Adrenal gland (tissue), 5 donors: ENCODE measurements around the gene SLC25A24.

Experiments used
- POLR2A ChIP-seq, 2 donors: fragments of 450-650 bp; IDR thresholded peaks; one replicate each; pipeline ENCODE4 v1.6.1; 2017; ENCODE audit warnings: antibody characterized with exemption in 2 of 2, mild to moderate bottlenecking in 2 of 2, moderate library complexity in 1 of 2
- TF ChIP-seq, protein P1 (sequence below), 6 experiments: fragments of 450-650 bp in 4 of 6; fragments of 200-600 bp in 2 of 6; sonication (generic) in 1 of 6; IDR thresholded peaks; 1 replicate in 5 of 6; 2 replicates in 1 of 6; pipeline versions ENCODE4 v1.5.1 to v1.8.0; 2016 to 2021; ENCODE audit warnings: antibody characterized with exemption in 6 of 6, mild to moderate bottlenecking in 2 of 6, moderate library complexity in 1 of 6
- donor health status: DM: no; HTN: no; CAD: no.

DNA sequence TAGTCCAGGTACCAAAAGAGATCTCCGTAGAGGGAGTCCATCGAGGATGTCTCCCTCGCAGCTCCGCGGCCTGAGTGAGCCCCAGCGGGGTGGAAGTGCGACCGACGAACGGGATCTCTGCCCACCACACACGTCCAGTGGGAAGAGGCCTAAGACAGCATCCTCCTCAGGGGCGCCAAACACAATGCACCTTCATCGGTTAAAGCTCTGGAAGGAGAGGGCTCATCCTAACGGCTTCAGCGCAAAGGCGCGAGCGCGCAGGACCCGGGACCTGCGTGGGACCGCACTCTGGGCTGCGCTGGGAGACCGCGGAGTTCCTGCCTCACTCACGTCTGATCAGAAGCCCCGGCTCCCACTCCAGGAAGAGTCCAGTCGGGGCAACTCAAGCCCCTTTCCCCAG, 7.6 kb downstream of the SLC25A24 start:
- TF ChIP-seq, protein P1, sequence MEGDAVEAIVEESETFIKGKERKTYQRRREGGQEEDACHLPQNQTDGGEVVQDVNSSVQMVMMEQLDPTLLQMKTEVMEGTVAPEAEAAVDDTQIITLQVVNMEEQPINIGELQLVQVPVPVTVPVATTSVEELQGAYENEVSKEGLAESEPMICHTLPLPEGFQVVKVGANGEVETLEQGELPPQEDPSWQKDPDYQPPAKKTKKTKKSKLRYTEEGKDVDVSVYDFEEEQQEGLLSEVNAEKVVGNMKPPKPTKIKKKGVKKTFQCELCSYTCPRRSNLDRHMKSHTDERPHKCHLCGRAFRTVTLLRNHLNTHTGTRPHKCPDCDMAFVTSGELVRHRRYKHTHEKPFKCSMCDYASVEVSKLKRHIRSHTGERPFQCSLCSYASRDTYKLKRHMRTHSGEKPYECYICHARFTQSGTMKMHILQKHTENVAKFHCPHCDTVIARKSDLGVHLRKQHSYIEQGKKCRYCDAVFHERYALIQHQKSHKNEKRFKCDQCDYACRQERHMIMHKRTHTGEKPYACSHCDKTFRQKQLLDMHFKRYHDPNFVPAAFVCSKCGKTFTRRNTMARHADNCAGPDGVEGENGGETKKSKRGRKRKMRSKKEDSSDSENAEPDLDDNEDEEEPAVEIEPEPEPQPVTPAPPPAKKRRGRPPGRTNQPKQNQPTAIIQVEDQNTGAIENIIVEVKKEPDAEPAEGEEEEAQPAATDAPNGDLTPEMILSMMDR (IDR thresholded peaks at IDR 0.05): no peak
- TF ChIP-seq POLR2A (IDR thresholded peaks at IDR 0.05): no peak
